Colonic mucosa (tissue), 4 donors: ENCODE results near the gene DTNBP1. TPM values are rescaled to one million over a fixed set of nuclear protein-coding genes. Genes with fewer than 3 reads are reported as not detected.

Source experiments
- DNase-seq: peaks from one replicate; pipeline ENCODE4 v3.0.0-alpha.2; 2020
- H3K27ac ChIP-seq: fragments of 200-600 bp; one replicate; pipeline ENCODE4 v1.8.0; 2021
- H3K27me3 ChIP-seq: fragments of 200-600 bp; one replicate; pipeline ENCODE4 v1.8.0; 2021
- H3K36me3 ChIP-seq: fragments of 200-600 bp; one replicate; pipeline ENCODE4 v1.8.0; 2021
- H3K4me1 ChIP-seq: fragments of 200-600 bp; one replicate; pipeline ENCODE4 v1.8.0; 2021; ENCODE audit warnings: mild to moderate bottlenecking
- H3K4me3 ChIP-seq: fragments of 200-600 bp; one replicate; pipeline ENCODE4 v1.8.0; 2021
- H3K9ac ChIP-seq, 2 donors: one replicate each; pipeline ENCODE4 v1.7.0; 2013; ENCODE audit warnings: control low read depth in 2 of 2, low read depth in 2 of 2, low read length in 2 of 2
- H3K9me3 ChIP-seq: fragments of 200-600 bp; one replicate; pipeline ENCODE4 v1.8.0; 2021
- CTCF ChIP-seq: fragments of 200-600 bp; IDR thresholded peaks from one replicate; pipeline ENCODE4 v1.8.0; 2022; ENCODE audit warnings: antibody characterized with exemption, mild to moderate bottlenecking
- intact Hi-C: fragments of 100-400 bp; cut with DNase I; formaldehyde crosslinking; loops from one replicate; pipeline ENCODE4 v1.14.1; 2022
- total RNA-seq, 2 donors: library from RNA; stranded (reverse); fragmentation: NEBNext Ultra II Directional in 1 of 2; extraction: Animal tissue kit (Norgen Biotek cat#: 25700) in 1 of 2; gene quantifications; one replicate each; pipeline ENCODE4 v1.2.1, GENCODE V29; 2021
- donor health status: healthy.
- donor health status: DM: no; HTN: no; CAD: no.
- donor health status: DM: no; HTN: no; CAD: no.

DTNBP1 gene
- total RNA-seq, 2 donors from 2014 or later = 17.4 to 22.0 TPM

GRCh38 chr6:15515660-15516375 lies 147.0 kb downstream of the DTNBP1 start:
- no peak overlapping the region for H3K9ac ChIP-seq
- TF ChIP-seq CTCF = no peak
- DNase-seq = no peak
- H3K4me1 ChIP-seq = no peaks in the 10 kb centered on the region
- H3K36me3 ChIP-seq = no peaks in the 10 kb centered on the region
- no peaks in the 10 kb centered on the region for H3K27me3 ChIP-seq
- no peak overlapping the region for H3K27ac ChIP-seq
- H3K9me3 ChIP-seq = no peaks in the 10 kb centered on the region
- H3K4me3 ChIP-seq = no peak overlapping the region
- intact Hi-C loops = no loop called here

- Histone ChIP-seq H3K9ac (no peak overlapping the region), H3K27ac (no peak overlapping the region), H3K9me3 (no peaks in the 10 kb centered on the region), H3K4me3 (no peak overlapping the region), H3K27me3 (no peaks in the 10 kb centered on the region), H3K4me1 (no peaks in the 10 kb centered on the region), H3K36me3 (no peaks in the 10 kb centered on the region)
- no peak for TF ChIP-seq CTCF
- DNase-seq = no peak
- intact Hi-C loops = no loop called here
Observed at GRCh38 chr6:15515226-15515625, 147.6 kb downstream of the DTNBP1 start.

GRCh38 chr6:15513801-15514711 lies 148.8 kb downstream of the DTNBP1 start:
- Histone ChIP-seq H3K27ac (no peak overlapping the region), H3K36me3 (no peaks in the 10 kb centered on the region), H3K4me1 (no peaks in the 10 kb centered on the region), H3K9me3 (no peaks in the 10 kb centered on the region), H3K4me3 (no peak overlapping the region), H3K9ac (no peak overlapping the region), H3K27me3 (no peaks in the 10 kb centered on the region)
- TF ChIP-seq CTCF = no peak
- intact Hi-C loops = no loop called here
- DNase-seq = no peak

- no peaks in the 10 kb centered on the region for H3K4me1 ChIP-seq
- H3K27ac ChIP-seq = no peak overlapping the region
- H3K4me3 ChIP-seq = no peak overlapping the region
- H3K36me3 ChIP-seq = no peaks in the 10 kb centered on the region
- H3K27me3 ChIP-seq = no peaks in the 10 kb centered on the region
- DNase-seq = no peak
- no peaks in the 10 kb centered on the region for H3K9me3 ChIP-seq
- intact Hi-C loops = no loop called here
- H3K9ac ChIP-seq = no peak overlapping the region
- no peak for TF ChIP-seq CTCF
Observed at GRCh38 chr6:15513131-15513771, 149.6 kb downstream of the DTNBP1 start.

GRCh38 chr6:15512721-15513120 lies 150.1 kb downstream of the DTNBP1 start:
- intact Hi-C loops = no loop called here

More at GRCh38 chr6:15512721-15513120, 150.1 kb downstream of the DTNBP1 start:
- DNase-seq = no peak
- no peak for TF ChIP-seq CTCF
- H3K27me3 ChIP-seq = no peaks in the 10 kb centered on the region
- H3K9ac ChIP-seq = no peak overlapping the region
- H3K4me1 ChIP-seq = no peaks in the 10 kb centered on the region
- no peaks in the 10 kb centered on the region for H3K9me3 ChIP-seq
- no peak overlapping the region for H3K4me3 ChIP-seq
- no peak overlapping the region for H3K27ac ChIP-seq
- no peaks in the 10 kb centered on the region for H3K36me3 ChIP-seq
